ENCODE measurements around the gene FKBP8.
A peak's percentile ranks its signal among the peaks of the same experiment; 100 is the strongest.
"Not testable (repeated sequence)": the region's sequence is repeated elsewhere in the genome, so short reads cannot be mapped to it uniquely, and the experiment has no call there.

The FKBP8 gene

DNA sequence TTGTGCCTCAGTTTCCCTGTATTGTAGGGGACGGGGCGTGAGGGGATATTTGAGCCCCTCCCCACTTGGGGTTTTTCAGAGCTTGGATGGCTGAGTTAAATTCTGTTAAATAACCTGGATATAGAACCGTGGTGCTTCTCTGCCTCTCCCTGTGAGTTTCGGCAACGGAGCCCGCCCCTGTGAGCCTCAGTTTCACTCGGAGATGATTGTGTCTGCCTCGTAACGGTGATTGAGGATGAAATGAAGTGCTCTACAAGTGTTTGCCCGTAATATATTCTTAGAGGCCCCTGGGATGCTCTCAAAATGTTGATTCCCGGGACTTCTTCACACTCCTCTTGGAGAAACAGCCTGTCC, 14.8 kb upstream of the FKBP8 start:
- peak; percentile 26 for DNase-seq

DNA sequence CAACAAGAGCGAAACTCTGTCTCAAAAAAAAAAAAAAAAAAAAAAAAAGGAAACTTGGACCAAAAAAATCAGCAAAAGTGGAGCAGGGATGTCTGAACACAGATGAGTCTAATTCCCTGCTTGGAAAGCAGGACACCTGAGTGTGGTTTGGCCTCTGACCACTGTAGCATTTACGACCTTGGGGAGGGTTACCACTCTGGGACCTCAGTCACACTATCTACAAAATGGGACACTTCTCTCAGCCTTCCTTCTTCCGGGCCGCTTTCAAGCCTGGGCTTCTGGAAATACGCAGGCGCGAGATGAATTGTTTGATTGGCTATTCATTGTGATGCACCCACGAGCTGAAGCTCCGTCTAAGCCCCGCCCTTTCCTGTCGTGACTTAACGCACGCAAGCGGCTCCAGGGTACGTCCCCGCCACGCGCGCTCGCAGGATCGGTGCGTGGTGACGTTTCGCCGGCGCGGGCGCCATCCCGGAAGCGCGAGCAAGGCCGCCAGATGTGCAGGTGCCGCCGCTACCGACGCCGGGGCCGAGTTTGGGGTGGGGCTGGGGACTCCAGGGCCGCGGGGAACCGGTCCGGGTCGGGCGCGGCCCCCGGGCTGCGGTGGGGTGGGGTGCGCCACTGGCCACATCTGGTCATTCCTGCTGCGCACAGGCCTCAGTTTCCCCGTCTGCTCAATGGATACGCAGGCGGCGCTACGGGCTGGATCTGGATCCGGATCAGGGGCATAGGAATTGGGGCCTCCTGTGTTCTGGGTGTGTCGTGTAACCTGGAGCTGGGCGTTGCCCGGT, 14.2 kb upstream of the FKBP8 start, which contains the start of gene KXD1:
KXD1 (plus strand) TSS at position 460 of the 791 bp plus-strand sequence. CDS start 4,187 bp downstream, outside the sequence.
- peak; percentile 96 for DNase-seq

DNA sequence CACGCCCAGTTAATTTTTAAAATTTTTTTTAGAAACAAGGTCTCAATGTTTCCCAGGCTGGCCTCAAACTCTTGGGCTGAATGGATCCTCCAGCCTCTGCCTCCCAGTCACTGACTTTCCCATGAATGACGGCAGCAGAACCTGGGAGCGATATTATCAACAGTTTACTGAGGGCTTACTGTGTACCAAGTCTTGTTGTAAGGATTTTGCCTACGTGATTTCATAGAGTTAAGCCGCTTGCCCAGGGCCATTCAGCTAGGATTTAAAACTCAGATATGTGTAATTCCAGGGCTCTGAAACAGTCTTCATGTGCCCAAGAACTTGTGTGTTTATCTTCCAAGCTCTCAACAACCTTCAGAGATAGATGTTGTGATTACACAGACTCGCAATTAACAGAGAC, 8.3 kb upstream of the FKBP8 start:
- DNase-seq, result no peak

DNA sequence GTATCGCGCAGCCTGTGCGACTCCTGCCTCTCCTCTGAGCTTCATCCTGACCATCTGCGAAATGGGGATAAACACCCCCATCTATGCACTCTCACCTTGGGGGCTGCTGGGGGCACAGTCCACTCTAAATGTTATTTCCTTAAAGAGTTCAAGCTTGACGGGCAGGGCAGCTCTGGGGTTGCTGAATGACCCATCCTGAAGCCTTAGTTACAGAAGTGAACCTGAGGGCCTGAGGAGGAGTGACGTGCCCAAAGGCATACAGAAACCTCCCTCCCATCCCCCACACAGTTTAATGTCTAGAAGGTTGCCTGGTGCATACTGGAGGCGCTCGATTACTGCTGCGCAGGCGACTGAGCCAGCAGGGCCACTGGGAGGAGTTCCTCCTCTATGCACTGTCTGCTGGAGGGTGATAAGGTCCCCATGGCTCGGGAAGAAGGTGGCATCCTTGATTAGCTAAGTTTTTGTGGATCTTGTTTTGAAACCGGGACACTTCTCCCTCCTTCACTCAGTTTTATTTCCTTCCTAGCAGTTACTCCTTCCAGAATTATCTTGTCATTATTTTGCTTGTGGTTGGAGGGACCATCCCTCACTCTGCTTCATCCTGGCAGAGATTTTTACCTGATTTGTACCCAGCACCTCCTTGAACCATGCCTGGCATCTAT, 572 bp upstream of the FKBP8 start:
- DNase-seq, result peak; percentile 61

DNA sequence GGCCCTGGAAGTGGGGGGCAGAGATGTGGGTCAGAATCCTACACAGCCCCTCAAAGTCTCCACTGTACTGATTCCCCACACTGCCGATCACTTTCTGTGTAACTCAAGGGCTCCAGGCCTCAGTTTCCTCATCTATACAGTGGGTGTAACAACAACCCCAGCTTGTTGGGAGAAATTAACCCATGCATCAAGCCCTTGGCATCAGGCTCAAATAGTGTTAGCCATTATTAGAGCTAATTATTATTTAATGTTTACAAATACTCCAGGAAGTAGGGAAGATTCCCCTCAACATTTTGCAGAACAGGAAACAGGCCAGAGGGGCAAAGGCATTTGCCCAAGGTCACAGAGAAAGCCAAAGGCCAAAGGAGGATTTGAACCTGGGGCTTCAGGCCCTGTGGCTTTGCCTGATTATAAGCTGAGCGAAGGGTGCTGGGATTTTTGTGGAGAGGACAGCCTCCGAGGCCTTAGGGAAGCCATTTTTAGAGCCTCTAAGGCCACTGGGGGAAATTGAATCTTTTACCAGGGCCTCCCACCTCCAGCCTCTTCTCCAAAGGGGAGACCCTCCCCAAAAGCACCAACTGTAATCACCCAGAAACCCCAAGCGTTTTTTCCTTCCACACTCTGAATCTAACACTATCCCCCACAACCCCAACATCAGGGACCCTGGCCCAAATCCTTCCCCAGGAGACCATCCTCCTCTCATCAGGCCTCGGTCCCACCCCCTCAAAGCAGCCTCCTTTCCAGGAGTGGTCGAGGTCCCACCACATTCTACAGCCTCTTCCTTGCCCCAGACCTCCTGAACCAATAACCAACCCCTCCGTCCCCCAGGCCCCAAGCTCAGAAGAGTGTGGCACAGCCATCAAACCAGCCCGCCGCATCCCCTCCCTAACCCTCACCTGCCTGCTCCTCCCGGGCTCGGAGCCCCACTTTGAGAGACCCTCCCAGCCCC, 1.1 kb downstream of the FKBP8 start:
- DNase-seq, result no peak

DNA sequence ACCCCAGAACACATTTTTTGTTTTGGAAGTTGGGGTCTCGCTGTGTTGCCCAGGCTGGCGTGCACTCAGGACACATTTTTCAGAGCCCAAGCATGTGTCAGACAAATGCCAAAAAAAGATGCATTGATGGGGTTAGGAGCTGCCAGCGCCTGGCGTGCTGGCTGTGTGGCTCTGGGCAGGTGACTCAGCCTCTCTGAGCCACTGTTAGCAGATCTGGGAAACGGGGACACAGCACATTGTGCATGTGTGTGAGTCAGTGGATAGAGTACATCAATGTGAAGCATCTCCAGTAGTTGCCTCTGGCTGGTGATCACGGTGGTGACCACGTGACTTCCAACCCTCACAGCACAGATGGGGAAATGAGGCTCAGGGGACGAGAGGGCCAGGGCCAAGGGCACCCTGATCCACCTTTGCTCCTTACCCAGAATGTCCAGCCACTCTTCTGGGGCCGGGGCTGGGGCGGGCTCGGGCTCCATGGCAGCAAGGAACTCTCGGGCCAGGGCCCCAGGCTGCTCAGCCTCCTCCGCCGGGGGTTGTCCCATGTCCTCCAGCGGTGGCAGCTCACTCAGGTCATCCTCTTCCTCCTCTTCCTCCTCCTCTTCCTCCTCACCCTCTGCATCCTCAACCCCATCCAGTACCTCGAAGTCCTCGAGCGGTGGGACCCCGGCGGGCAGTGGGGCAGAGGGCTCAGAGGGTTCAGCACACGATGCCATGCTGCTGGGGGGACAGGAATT, 1.9 kb downstream of the FKBP8 start:
- DNase-seq, result peak; percentile 10

DNA sequence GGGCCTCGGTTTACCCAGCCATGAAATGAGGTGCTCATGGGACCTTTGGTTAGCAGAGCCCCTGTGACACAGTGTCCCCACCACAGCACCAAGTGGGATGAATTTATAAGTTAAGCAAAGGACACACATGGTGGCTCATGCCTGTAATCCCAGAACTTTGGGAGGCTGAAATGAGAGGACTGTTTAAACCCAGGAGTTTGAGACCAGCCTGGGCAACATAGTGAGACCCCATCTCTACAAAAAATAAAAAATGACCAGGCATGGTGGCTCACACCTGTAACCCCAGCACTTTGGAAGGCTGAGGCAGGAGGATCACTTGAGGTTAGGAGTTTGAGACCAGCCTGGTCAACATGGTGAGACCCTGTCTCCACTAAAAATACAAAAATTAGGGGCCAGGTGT, 3.2 kb downstream of the FKBP8 start:
- not testable (repeated sequence) for DNase-seq

DNA sequence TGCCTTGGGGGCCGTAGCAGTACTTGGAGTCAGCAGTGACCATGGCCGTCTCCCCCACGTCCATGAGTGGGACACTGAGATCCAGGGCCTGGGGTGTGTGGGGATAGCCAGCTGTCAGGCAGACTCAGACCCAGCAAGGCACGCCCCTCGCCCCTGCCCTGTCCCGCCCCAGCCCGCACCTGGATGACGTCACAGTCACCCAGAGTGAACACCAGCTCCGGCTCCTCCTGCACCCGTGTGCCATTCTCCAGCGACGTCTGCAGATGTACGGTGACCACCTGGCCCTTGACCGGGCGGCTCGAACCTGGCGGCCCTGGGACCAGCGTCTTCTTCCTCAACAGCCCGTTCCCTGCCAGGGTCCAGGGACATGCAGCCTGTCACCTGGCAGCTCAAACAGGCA, 4.0 kb downstream of the FKBP8 start:
- DNase-seq, result no peak

DNA sequence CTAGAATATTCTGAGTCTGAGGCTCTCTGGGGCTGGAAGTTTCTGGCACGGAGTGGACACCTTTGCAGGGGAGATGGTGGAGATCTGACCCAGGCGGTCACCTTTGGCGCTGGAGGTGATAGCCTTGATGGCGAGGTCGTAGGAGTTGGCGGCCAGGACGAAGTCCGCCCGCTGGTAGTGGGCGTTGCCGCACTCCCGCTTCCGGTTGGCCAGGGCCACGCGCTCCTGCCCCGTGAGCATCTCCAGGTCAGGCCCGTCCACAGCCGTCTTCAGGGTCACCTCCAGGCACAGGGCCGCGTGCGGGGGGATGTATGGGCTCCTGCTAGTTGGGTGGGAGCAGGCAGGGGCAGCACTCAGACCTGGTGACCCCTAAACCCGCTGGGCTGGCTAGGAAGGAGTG, 5.3 kb downstream of the FKBP8 start:
- DNase-seq, result no peak

DNA sequence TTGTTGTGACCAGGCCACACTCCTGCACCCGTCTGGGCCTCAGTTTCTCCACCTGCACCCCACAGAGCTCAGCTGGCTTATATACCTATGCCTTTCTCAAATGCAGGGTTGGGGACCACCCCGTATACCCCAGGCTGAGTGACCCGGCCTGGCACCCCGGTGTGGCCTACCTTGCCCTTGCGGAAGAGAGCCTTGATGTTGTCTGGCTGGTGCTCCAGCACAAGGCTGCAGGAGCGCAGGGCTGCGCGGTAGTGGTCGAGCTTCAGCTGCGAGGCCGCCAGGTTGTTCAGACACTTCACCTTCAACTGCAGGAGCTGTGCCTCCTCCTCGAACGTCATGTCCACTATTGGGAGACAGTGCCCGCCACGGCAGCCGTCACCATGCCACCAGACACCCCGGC, 5.9 kb downstream of the FKBP8 start:
- no peak for DNase-seq

DNA sequence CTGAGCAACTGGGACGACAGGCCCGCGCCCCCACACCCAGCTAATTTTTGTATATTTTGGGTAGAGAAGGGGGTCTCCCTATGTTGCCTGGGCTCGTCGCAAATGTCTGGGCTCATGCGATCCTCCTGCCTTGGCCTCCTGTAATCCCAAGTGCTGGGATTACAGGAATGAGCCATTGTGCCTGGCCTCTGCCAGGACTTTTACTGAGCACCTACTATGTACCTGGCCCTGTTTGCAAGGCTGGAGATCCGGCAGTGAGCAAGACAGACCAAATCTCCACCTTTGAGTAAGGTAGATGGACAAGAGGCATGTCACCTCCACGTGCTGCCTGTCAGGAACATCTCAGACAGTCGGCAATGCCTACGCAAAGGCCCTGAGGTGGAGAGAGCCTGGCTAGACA, 6.9 kb downstream of the FKBP8 start:
- DNase-seq, result no peak

DNA sequence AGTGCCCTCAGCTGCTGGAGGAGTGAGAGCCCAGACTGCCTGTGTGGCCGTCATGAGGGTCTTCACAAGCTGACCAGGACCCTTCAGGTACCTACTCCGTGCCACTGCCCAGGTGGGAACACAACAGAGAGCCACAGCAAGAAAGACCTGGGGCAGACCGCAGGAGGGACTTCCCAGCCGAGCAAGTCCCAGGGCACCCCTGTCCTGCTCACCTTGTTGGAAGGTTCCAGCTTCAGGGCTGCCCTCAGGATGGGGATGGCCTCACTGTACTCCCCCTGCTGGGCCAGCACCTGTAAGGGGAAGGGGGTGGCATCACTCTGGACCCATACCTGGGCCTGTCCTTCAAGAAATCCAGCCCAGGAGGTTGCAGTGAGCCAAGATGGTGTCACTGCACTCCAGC, 10.3 kb downstream of the FKBP8 start:
- DNase-seq, result no peak

DNA sequence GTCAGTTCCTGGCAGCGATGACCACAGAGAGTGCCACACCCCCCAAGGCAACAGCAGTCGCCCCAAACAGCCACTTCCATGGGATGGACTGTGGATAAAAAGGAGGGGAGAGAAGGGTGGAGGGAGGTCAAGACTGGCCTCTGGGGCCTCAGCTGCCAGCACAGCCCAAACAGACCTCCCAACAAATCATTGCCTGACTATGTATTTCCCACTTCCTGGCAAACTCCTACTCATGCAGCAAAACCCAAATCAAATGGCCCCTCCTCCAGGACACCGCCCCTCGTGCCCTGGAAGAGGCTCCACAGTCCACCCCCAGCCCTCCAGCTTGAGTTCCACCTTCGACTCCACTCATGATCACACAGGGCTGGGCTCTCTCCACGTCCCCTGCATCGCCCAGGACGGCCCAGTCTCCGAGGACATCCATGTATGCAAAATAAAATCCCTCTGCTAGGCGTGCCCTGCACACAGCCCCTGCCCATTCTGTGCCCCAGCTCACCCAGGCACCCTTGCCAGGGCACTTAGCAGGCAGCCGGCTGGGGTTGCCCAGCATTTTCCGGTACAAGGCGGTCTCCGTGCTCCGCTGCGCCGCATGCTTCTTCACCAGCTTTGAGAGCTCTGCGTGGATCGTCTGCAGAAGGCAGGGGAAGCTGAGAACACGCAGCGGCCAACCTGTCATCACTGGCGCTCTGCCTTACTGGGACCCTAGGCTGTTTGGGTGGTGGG, 11.0 kb downstream of the FKBP8 start:
- no peak for DNase-seq

DNA sequence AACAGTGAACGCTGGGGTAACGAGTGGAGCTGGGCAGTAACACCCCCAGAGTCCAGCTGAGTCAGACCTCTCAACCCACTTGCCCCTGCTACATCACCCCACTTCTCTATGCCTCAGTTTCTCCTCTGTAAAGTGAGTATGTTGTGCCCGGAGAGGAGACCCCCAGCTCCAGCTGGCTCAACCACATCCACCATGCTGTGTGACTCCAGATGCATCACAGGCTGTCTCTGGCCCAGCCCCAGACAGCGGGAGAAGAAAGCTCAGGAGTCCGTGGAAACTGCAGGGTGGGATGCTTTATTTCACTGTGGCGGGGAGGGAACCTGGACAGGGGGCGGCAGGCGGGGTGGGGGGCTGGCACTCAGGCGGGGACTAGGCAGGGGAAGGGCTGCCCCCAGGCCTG, 11.9 kb downstream of the FKBP8 start:
- DNase-seq, result no peak

DNA sequence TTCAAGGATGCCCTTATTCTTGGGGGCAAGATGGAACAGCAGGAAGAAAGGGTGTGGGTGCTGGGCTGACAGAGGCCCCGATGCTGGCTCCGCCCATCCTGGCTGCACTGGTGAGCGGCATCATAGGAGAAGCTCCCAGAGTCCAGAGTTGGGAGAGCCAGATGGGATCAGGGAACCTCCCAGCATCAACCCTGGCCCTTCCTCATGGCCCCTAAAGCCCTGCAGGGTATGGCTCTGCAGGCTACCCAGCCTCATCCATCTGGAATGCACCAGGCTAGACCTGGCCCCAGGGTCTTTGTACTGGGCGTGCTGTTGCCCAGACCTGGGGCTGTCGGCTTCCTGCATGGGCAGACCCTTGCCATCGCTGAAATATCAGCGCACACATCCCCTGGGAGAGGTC, 13.6 kb downstream of the FKBP8 start:
- DNase-seq, result no peak

DNA sequence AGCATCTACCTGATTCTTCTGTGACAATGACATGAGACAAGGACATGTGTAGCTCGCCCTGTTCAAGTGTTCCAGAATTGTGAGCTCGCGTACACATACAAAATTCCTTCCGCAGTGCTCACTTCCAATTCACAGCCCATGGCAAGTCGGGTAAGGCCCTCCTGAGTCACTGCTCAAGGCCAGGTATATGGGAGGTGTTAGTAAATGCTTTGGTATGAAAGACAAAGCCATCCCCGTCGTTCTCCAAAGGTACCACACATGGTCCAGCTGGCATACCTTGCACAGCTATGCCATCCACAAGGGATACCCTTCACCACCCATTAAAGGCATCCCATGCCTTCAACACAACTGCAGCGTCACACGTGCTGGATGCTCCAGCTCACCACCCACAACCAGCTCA, 17.1 kb downstream of the FKBP8 start:
- no peak for DNase-seq

DNA sequence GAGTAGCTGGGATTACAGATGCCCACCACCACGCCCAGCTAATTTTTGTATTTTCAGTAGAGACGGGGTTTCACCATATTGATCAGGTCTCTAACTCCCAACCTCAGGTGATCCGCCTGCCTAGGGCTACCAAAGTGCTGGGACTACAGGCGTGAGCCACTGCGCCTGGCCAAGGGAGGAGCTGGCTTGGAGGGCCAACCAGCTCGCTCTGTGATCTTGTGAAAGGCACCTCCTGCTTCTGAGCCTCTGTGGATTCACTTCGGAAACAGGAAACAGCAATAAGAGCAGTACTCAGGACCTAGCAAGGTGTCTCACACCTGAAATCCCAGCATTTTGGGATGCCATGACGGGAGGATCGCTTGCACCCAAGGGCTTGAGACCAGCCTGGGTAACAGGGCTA, 19.5 kb downstream of the FKBP8 start:
- no peak for DNase-seq

DNA sequence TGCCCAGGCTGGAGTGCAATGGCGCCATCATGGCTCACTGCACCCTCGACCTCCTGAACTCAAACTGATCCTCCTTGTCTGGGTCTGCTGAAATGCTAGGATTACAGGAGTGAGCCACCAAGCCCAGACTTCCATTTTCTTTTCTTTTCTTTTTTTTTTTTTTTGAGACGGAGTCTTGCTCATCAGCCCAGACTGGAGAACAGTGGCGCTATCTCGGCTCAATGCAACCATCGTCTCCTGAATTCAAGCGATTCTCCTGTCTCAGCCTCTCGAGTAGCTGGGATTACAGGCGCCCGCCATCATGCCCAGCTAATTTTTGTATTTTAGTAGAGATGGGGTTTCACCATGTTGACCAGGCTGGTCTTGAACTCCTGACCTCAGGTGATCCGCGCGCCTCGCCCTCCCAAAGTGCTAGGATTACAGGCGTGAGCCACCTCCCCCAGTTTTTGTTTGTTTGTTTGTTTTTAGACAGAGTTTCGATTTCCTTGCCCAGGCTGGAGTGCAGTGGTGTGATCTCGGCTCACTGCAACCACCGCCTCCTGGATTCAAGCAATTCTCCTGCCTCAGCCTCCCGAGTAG, 20.4 kb downstream of the FKBP8 start:
- DNase-seq, result not testable (repeated sequence)

DNA sequence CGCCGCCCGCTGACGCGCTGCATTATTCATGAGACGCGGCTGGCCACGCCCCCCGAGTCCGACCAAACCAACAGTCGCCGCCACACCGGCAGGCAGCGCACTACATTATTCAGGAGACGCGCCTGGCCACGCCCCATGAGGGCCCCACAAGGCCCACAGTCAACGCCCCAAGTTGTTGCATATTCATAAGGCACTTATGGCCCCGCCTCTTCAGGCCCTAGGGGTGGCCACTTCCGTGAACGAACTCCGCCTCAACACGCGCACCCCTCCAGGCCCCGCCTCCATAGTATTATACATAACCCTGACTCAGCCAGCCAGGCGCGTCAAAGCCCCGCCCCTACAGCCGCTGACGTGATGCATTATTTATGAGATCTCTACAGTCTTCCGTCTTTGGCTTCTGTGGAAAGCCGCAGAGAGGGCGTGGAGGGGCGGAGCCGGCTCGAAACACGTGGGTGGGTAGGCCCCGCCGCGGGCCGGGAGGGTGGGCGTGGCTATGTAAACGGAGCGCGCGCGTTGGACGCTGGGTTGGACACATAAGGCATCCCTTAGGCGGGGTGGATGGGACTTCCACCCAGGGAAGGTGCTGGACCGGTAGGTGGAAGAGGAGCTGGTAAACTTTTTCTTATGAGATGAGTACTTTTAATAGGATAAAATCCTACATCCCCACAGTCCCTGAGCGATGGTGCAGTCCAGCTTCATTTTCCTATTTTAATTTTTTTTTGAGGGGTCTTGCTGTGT, 21.1 kb downstream of the FKBP8 start:
- peak; percentile 100 for DNase-seq

DNA sequence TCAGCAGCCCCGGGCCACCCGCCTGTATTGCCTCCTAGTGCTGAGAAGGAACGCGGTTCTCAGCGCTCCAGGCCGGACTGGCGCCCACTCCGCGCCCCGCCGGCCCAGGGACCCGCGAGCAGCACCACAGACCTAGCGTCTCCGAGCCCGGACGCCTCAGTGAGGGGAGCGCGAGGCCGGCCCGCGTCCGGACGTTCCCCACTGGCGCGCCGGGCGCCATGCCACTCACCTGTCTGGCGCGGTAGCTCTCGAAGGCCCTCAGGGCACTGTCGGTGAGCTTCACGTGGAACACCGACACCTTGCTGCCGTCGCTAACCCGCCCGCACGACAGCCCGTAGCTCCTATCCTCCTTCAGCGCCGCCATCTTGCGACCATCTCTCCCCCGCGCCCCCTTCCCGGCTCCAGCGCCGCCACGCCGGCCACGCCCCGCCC, 21.7 kb downstream of the FKBP8 start, which contains the start of gene ELL:
ELL (minus strand) TSS at position 379 of the 432 bp plus-strand sequence; CDS start at position 364, 15 bp downstream.
- DNase-seq, result no peak
